Tibial nerve (tissue), 4 donors: Measurements from ENCODE around the gene RNF217. TPM values are rescaled to one million over a fixed set of nuclear protein-coding genes. Genes with fewer than 3 reads are reported as not detected.

ENCODE experiments used
- DNase-seq, 2 donors: peaks; one replicate each; pipeline ENCODE4 v3.0.0-alpha.2; 2019; ENCODE audit warnings: low spot score in 2 of 2
- H3K27ac ChIP-seq, 4 donors: fragments of 200-600 bp; sonication (generic) in 3 of 4; one replicate each; pipeline ENCODE4 v1.5.1; 2017 to 2019; ENCODE audit warnings: mild to moderate bottlenecking in 1 of 4
- H3K27me3 ChIP-seq, 2 donors: fragments of 200-600 bp; sonication (generic) in 1 of 2; one replicate each; pipeline versions ENCODE4 v1.5.1 to v1.6.0; 2017 to 2019
- H3K36me3 ChIP-seq, 3 donors: fragments of 200-600 bp; sonication (generic); one replicate each; pipeline ENCODE4 v1.5.1; 2018 to 2019
- H3K4me1 ChIP-seq, 4 donors: fragments of 200-600 bp; sonication (generic) in 3 of 4; one replicate each; pipeline ENCODE4 v1.5.1; 2017 to 2019
- H3K4me3 ChIP-seq, 4 donors: fragments of 200-600 bp; sonication (generic) in 3 of 4; one replicate each; pipeline ENCODE4 v1.5.1; 2017 to 2019; ENCODE audit warnings: mild to moderate bottlenecking in 1 of 4, moderate library complexity in 1 of 4
- H3K9me3 ChIP-seq, 4 donors: fragments of 200-600 bp; sonication (generic) in 3 of 4; one replicate each; pipeline ENCODE4 v1.5.1; 2017 to 2019
- CTCF ChIP-seq, 5 experiments: fragments of 200-600 bp in 3 of 5; fragments of 450-650 bp in 2 of 5; sonication (generic) in 3 of 5; IDR thresholded peaks; one replicate each; pipeline ENCODE4 v1.5.1; 2016 to 2019; ENCODE audit warnings: antibody characterized with exemption in 5 of 5, mild to moderate bottlenecking in 3 of 5, moderate library complexity in 2 of 5
- EP300 ChIP-seq, 2 donors: sonication (generic); formaldehyde crosslinking; IDR thresholded peaks; one replicate each; pipeline ENCODE4 v1.6.1; 2017; ENCODE audit warnings: antibody characterized with exemption in 2 of 2, mild to moderate bottlenecking in 1 of 2
- POLR2A ChIP-seq, 2 donors: fragments of 450-650 bp; IDR thresholded peaks; one replicate each; pipeline ENCODE4 v1.6.1; 2017; ENCODE audit warnings: antibody characterized with exemption in 2 of 2, mild to moderate bottlenecking in 2 of 2, moderate library complexity in 2 of 2
- WGBS, 2 donors: methylation state at CpG; one replicate each; pipeline ENCODE4 v1.1.5; 2018; 5-methylcytosine and 5-hydroxymethylcytosine counted together
- total RNA-seq, 4 donors: library from RNA; depleted of rRNA; stranded (reverse); fragments of >200 nt; gene quantifications; one replicate each; pipeline ENCODE4 v1.1.0, GENCODE V29; 2016

The RNF217 gene
- total RNA-seq, 4 donors from 2014 or later = 26.7 to 40.2 (median 35.5) TPM

DNA sequence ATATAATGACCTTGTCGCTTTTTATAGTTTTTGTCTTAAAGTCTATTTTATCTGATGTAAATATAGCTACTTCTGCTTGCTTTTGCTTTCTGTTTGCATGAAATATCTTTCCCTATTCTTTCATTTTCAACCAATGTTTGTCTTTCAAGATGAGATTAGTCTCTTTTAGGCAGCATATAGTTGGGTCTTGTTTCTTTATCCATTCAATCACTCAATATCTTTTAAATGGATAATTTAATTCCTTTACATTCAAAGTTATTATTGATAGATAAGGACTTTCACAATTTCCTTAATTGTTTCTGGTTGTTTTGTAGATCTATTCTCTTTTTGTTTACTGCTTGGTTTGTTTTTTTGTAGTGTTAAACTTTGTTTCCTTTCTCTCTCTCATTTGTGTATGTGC is 147.8 kb downstream of the RNF217 start:
- WGBS, 2 donors = 95 to 98% methylated on average over 1 of the region's 1 CpG
- no peak for DNase-seq
- Histone ChIP-seq H3K4me1 (no peaks in the 10 kb centered on the region), H3K36me3 (no peaks in the 10 kb centered on the region), H3K9me3 (peaks cover 0 to 36% (median 10%) of the 10 kb centered on the region in 4 donors), H3K27ac (no peak overlapping the region), H3K4me3 (no peak overlapping the region), H3K27me3 (no peaks in the 10 kb centered on the region)
- TF ChIP-seq EP300 (IDR thresholded peaks at IDR 0.05) = no peak
- TF ChIP-seq CTCF (IDR thresholded peaks at IDR 0.05) = no peak
- no peak for TF ChIP-seq POLR2A (IDR thresholded peaks at IDR 0.05)

DNA sequence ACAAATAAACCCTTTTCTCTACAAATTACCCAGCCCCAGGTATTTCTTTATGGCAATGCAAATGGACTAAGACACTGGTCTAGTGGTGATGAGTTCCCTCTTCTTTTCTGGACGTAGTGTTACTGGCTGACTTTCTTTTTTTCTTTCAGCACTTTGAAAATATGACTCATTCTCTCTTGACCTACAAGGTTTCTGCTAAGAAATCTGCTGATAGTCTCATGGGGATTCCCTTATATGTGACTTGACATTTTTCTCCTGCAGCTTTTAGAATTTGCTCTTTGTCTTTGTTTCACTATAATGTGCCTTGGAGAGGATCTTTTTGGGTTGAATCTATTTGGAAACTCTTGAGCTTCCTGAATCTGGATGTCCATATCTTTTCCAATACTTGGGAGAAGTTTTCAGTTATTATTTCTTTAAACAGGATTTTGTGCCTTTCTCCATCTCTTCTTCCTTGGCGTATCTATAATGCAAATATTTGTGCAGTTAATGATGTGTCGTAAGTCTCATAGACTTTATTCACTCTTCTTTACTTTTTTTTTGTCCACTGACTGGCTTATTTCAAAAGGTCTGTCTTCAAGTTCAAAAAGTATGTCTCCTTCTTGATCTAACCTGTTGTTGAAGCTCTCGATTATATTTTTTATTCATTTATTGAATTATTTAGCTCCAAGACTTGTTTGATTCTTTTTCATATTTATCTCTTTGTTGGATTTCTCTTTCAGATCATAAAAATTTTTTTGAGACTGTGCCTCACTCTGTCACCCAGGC is 149.2 kb downstream of the RNF217 start:
- Histone ChIP-seq H3K27me3 (no peaks in the 10 kb centered on the region), H3K27ac (no peak overlapping the region), H3K4me1 (no peaks in the 10 kb centered on the region), H3K36me3 (no peaks in the 10 kb centered on the region), H3K4me3 (no peak overlapping the region), H3K9me3 (peaks cover 0 to 36% (median 10%) of the 10 kb centered on the region in 4 donors)
- TF ChIP-seq CTCF (IDR thresholded peaks at IDR 0.05) = no peak
- no peak for TF ChIP-seq EP300 (IDR thresholded peaks at IDR 0.05)
- TF ChIP-seq POLR2A (IDR thresholded peaks at IDR 0.05) = no peak
- no peak for DNase-seq
- WGBS, 2 donors = 92% methylated on average over 4 of the region's 4 CpGs

DNA sequence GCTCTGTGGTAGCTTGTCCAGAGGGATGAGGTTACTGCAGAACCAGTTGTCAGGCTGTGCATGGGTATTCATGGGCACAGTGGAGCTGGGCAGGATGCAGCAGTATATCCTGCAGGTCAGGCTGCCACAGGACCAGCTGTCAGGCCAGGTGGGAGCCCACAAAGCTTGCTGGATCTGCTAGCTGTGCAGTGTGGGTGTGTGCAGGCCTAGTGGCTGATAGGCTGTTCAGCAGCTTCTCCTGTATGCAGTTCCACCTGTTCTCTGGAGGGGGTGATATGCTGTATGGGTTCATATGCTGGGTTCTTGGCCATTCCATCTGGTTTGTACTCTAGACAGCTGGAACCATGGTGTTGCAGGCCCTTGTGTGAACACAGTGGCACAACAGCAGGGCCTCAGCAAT is 150.7 kb downstream of the RNF217 start:
- peaks cover 0 to 36% (median 10%) of the 10 kb centered on the region in 4 donors for H3K9me3 ChIP-seq

DNA sequence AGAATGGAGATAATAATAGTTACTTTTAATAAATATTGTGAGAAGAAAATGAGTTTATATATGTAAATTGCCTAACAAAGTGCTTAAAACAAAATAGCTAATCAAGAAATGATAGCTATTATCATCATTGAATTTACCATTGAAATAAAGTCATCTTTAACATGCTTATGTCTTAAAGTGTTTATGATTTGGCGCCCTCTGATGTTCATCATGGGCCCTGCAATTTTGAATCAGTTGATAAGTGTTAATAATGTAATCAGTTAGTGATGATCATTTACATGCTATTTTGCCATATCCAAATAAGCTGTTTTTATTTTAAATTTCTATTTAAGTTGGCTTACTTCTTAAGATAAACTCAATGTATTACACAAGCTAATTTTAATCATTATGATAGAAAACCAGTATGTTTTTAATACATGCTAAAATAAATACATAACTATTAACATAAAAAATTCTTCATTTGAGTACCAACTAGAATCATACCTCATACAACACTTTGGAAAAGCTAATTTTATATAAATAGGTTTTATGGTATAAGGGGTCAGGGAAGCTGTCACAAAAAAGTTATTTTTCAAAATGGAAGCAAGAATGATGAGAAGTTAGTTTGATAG is 152.1 kb downstream of the RNF217 start:
- peak; percentile 67 to 92 for DNase-seq
- no peak overlapping the region for H3K4me3 ChIP-seq
- no peaks in the 10 kb centered on the region for H3K27me3 ChIP-seq
- no peak overlapping the region for H3K27ac ChIP-seq
- TF ChIP-seq POLR2A (IDR thresholded peaks at IDR 0.05) (no peak), CTCF (IDR thresholded peaks at IDR 0.05) (peak; percentile 72 to 81 (median 74))
- peaks cover 0 to 30% (median 10%) of the 10 kb centered on the region in 4 donors for H3K9me3 ChIP-seq
- no peaks in the 10 kb centered on the region for H3K36me3 ChIP-seq
- 0% methylated on average over 1 of the region's 1 CpG for WGBS, 2 donors
- no peaks in the 10 kb centered on the region for H3K4me1 ChIP-seq

More for the DNA sequence above, 150.7 kb downstream of the RNF217 start:
- H3K27ac ChIP-seq = no peak overlapping the region
- H3K4me1 ChIP-seq = no peaks in the 10 kb centered on the region
- TF ChIP-seq EP300 (IDR thresholded peaks at IDR 0.05) (no peak), CTCF (IDR thresholded peaks at IDR 0.05) (no peak), POLR2A (IDR thresholded peaks at IDR 0.05) (no peak)
- no peaks in the 10 kb centered on the region for H3K36me3 ChIP-seq
- H3K27me3 ChIP-seq = no peaks in the 10 kb centered on the region
- DNase-seq = no peak
- H3K4me3 ChIP-seq = no peak overlapping the region

DNA sequence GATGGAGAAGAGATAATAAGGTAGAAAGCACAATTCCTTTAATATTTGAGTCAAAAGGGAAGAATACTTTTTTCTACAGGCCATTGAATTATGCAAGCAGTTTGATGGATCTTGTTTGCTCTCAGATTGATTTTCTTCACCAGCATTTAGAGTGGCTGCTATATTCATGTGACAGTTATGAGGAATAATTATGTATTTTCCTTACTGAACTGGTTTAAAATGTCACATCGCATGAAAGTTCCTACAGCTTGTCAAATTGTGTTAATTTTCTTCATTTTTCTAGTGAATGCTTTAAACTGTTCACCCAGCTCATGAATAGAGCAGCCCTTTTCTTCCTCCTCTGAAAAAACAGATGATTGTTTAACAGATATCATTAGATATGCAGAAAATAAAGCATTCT is 153.9 kb downstream of the RNF217 start:
- no peaks in the 10 kb centered on the region for H3K36me3 ChIP-seq
- no peak overlapping the region for H3K27ac ChIP-seq
- H3K4me3 ChIP-seq = no peak overlapping the region
- no peaks in the 10 kb centered on the region for H3K27me3 ChIP-seq
- TF ChIP-seq EP300 (IDR thresholded peaks at IDR 0.05) = no peak
- TF ChIP-seq CTCF (IDR thresholded peaks at IDR 0.05) = no peak
- TF ChIP-seq POLR2A (IDR thresholded peaks at IDR 0.05) = no peak
- WGBS, 2 donors = 46 to 55% methylated on average over 1 of the region's 1 CpG
- no peaks in the 10 kb centered on the region for H3K4me1 ChIP-seq
- H3K9me3 ChIP-seq = peaks cover 0 to 11% (median 3%) of the 10 kb centered on the region in 4 donors
- DNase-seq = no peak
